SKM-1 (cell line): ENCODE data around the gene PRKCA.

Source experiments
- DNase-seq: peaks from one replicate; lab custom pipeline; 2025; ENCODE audit not compliant: unreplicated experiment; lab: John Stamatoyannopoulos, UW

The PRKCA gene

GRCh38 chr17:66783656-66784381 is 481.4 kb downstream of the PRKCA start:
- no peak for DNase-seq

GRCh38 chr17:66784621-66785364 is 482.4 kb downstream of the PRKCA start:
- no peak for DNase-seq

GRCh38 chr17:66786107-66786506 is 483.7 kb downstream of the PRKCA start:
- no peak for DNase-seq

GRCh38 chr17:66787914-66788313 is 485.5 kb downstream of the PRKCA start:
- no peak for DNase-seq

- no peak for DNase-seq
These were observed 486.7 kb downstream of the PRKCA start for GRCh38 chr17:66789093-66789492.

GRCh38 chr17:66789961-66790437 is 487.6 kb downstream of the PRKCA start:
- no peak for DNase-seq

- DNase-seq = no peak
These were observed 488.2 kb downstream of the PRKCA start for GRCh38 chr17:66790501-66791061.

- peak; percentile 52 for DNase-seq
These were observed 488.9 kb downstream of the PRKCA start for GRCh38 chr17:66791347-66791746.

GRCh38 chr17:66793814-66794213 is 491.4 kb downstream of the PRKCA start:
- no peak for DNase-seq

GRCh38 chr17:66795486-66795885 is 493.1 kb downstream of the PRKCA start:
- no peak for DNase-seq

GRCh38 chr17:66799849-66800537 is 497.6 kb downstream of the PRKCA start:
- no peak for DNase-seq

GRCh38 chr17:66803474-66803951 is 501.1 kb downstream of the PRKCA start:
- no peak for DNase-seq

- no peak for DNase-seq
These were observed 503.2 kb downstream of the PRKCA start for GRCh38 chr17:66805567-66805966.

- DNase-seq = no peak
These were observed 504.8 kb downstream of the PRKCA start for GRCh38 chr17:66807182-66807581.

GRCh38 chr17:66809408-66809807 is 507.0 kb downstream of the PRKCA start:
- no peak for DNase-seq

- DNase-seq = no peak
These were observed 508.7 kb downstream of the PRKCA start for GRCh38 chr17:66810951-66811682.

- DNase-seq = no peak
These were observed 509.3 kb downstream of the PRKCA start for GRCh38 chr17:66811683-66812054.

- DNase-seq = no peak
These were observed 510.2 kb downstream of the PRKCA start for GRCh38 chr17:66812571-66812970.

- no peak for DNase-seq
These were observed 510.9 kb downstream of the PRKCA start for GRCh38 chr17:66813296-66813695.

- DNase-seq = no peak
These were observed 511.6 kb downstream of the PRKCA start for GRCh38 chr17:66814026-66814425.

GRCh38 chr17:66814570-66814969 is 512.2 kb downstream of the PRKCA start:
- DNase-seq = no peak
